CD4-positive, alpha-beta T cell treated with Interleukin-12 subunit alpha and Interleukin-12 subunit beta, for 1 hour (primary cell): ENCODE results near the gene SPTSSB.

Experiments
- DNase-seq: peaks from one replicate; pipeline ENCODE4 v3.0.0-alpha.2; 2020

SPTSSB gene

GRCh38 chr3:161337311-161337710 lies 34.0 kb downstream of the SPTSSB start:
- DNase-seq: no peak

DNA sequence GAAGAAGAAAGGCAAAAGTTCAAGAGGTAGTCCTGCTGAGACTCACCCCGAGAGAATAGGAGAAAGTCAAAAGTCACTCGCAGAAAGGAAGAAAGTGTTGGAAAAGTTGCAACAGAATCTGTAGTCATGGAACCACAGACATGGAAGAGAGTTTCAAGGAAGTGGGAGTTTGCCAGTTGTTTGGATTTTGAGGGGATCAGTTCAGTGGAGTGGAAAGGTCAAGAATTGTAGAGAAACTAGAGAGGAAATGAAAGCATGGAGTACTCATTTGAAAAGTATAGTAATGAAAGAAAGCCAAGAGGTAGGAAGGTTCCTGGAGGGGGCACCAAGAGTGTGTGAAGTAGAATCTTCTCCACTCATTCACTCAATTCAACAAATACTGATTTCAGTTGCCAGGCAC lies 34.7 kb downstream of the SPTSSB start:
- DNase-seq: no peak

GRCh38 chr3:161333696-161334095 lies 37.6 kb downstream of the SPTSSB start:
- DNase-seq: no peak

DNA sequence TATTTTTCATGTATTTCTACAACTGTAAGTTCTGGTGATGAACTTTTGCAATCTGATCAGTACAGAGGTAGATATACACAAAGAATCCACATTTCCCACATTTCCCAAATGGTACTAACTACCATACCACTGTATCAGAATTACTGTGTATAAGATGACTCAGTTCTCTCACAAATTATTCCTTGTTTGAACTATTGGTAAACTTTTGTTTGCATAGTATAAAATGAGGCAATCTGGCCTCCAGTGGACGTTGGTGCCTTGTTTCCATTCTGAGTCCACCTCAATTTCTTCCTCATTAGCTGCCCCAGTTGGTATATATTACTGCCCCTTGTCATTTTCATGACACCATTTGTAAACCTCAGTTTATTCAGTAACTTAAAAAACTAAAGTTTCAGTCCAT lies 38.5 kb downstream of the SPTSSB start:
- DNase-seq: no peak

- DNase-seq: no peak
Observed at GRCh38 chr3:161325059-161325458, 46.3 kb downstream of the SPTSSB start.

- no peak for DNase-seq
Observed at GRCh38 chr3:161323926-161324621, 47.2 kb downstream of the SPTSSB start.

DNA sequence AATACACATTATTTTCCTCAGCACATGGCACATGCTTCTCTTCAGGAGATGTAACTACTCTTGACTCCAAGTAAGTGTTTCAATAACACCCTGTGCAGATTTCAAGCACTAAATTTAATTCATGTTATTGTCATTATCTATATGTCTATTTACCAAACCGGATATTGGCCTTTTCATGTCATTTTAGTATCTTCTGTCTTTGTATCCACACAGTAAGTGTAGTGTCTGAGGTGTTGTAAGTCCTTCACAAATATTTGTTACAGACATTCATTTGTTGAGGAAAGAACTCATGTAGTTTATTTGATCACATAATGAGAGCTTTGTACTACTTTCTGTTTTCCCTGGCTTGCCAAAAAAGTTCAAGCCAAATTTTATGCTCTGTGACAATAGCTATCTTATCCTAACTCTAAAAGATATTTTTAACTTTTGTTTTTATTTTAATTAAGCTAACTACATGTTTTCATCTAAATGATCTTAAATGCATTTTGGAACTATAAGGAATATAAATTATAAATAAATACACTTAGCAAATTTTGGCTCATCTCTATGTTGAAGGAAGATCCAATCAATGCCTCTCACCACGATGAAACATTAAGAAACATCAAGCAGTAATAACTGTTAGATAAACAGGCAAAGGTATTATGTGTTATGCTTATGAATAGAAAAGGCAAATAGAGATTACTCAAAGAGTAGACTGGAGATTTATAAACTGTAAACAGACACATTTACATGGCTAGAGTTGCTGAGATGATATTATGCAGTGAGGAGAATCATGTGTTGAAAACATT lies 48.3 kb downstream of the SPTSSB start:
- DNase-seq: no peak

GRCh38 chr3:161320837-161321236 lies 50.5 kb downstream of the SPTSSB start:
- no peak for DNase-seq

- no peak for DNase-seq
Observed at GRCh38 chr3:161319867-161320266, 51.5 kb downstream of the SPTSSB start.

GRCh38 chr3:161317077-161317476 lies 54.2 kb downstream of the SPTSSB start:
- no peak for DNase-seq

- no peak for DNase-seq
Observed at GRCh38 chr3:161316006-161316689, 55.2 kb downstream of the SPTSSB start.

GRCh38 chr3:161314836-161315395 lies 56.4 kb downstream of the SPTSSB start:
- DNase-seq: no peak

GRCh38 chr3:161310649-161311423 lies 60.5 kb downstream of the SPTSSB start:
- peak; percentile 58 for DNase-seq

- DNase-seq: peak; percentile 36
Observed at GRCh38 chr3:161305095-161305991, 66.0 kb downstream of the SPTSSB start.

DNA sequence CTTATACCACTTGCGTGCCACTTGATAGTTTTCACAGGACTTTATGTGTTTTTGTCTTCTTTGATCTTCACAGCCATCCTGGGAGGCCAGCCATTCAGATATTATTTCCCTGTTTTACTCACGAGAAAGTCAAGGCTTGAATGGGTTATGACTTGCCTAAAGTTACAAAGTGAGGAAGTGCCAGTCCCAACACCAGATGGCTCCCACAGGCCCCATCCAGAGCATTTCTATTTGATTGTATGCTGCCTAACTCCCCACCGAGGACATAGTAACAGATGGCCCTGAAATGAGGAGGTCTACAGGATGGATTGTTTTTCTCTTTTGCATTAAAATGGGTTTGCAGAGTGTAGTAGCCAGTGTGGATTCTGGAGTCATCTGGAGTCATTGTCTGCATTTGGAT lies 74.5 kb downstream of the SPTSSB start:
- DNase-seq: no peak

DNA sequence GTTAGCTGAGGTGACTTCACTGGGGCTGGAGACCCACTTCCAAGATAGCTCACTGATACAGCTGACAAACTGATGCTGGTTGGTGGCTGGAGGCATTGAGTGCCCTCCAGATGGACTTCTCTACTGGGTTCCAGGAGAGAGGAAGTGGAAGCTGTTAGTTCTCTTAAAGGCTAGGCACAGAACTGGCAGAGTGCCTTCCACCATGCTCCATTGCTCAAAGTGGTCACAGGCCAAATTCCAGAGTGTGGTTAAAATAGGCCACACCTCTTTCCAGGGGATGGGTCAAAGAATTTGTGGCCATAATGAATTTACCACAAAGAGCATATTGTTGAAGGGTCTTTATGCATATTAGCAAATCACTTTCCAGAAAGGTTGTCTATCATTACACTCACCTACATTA lies 76.0 kb downstream of the SPTSSB start:
- no peak for DNase-seq
